Measurements from ENCODE around the gene LRP10. TPM values are rescaled to one million over a fixed set of nuclear protein-coding genes. Genes with fewer than 3 reads are reported as not detected.

The LRP10 gene
- polyA plus RNA-seq, 1 donor from 2014 or later, result 0.22 TPM

- H4K20me1 ChIP-seq (ENCODE audit: insufficient read depth), result no peaks in the 10 kb centered on the region
- TF ChIP-seq EZH2 (IDR thresholded peaks at IDR 0.05; ENCODE audit: borderline replicate concordance, insufficient read depth, low read length, poor library complexity, severe bottlenecking) (no peak), POLR2AphosphoS5 (IDR thresholded peaks at IDR 0.05) (no peak), CTCF (IDR thresholded peaks at IDR 0.05; ENCODE audit: poor library complexity, severe bottlenecking) (no peak), TAF1 (IDR thresholded peaks at IDR 0.05; ENCODE audit: low read depth) (no peak), RAD21 (conservative IDR thresholded peaks at IDR 0.05) (no peak), MXI1 (conservative IDR thresholded peaks at IDR 0.05; ENCODE audit: poor library complexity, severe bottlenecking) (no peak), SMC3 (conservative IDR thresholded peaks at IDR 0.05; ENCODE audit: poor library complexity) (no peak), REST (IDR thresholded peaks at IDR 0.05; ENCODE audit: borderline replicate concordance) (no peak), EP300 (conservative IDR thresholded peaks at IDR 0.05; ENCODE audit: poor library complexity, severe bottlenecking) (no peak)
- no peak overlapping the region for H2AFZ ChIP-seq (ENCODE audit: low read depth, low read length)
- H3K27me3 ChIP-seq (ENCODE audit: insufficient read depth, low read depth, low read length), result peaks cover 16% of the 10 kb centered on the region
- H3K79me2 ChIP-seq (replicated peaks; ENCODE audit: insufficient read depth, low read length), result no peaks in the 10 kb centered on the region
- H3K9ac ChIP-seq (ENCODE audit: low read length), result no peak overlapping the region
- no peaks in the 10 kb centered on the region for H3K9me3 ChIP-seq (ENCODE audit: low read length)
- H3K36me3 ChIP-seq (ENCODE audit: insufficient read depth, low read length), result no peaks in the 10 kb centered on the region
- H3F3A ChIP-seq (ENCODE audit: insufficient read depth, low read length, poor library complexity, severe bottlenecking), result no peaks in the 10 kb centered on the region
- H3K27ac ChIP-seq (ENCODE audit: low read length), result no peak overlapping the region
- no peak overlapping the region for H3K4me3 ChIP-seq (ENCODE audit: low read length)
- no peak overlapping the region for H3K4me2 ChIP-seq (ENCODE audit: low read length)
- no peaks in the 10 kb centered on the region for H3K9me2 ChIP-seq (ENCODE audit: insufficient read depth, low read length)
These were observed 4.3 kb downstream of the LRP10 start for GRCh38 chr14:22875748-22876319.

GRCh38 chr14:22877000-22877501 is 5.5 kb downstream of the LRP10 start:
- Histone ChIP-seq H3F3A (ENCODE audit: insufficient read depth, low read length, poor library complexity, severe bottlenecking) (no peaks in the 10 kb centered on the region), H4K20me1 (ENCODE audit: insufficient read depth) (no peaks in the 10 kb centered on the region), H3K9ac (ENCODE audit: low read length) (no peak overlapping the region), H3K27me3 (ENCODE audit: insufficient read depth, low read depth, low read length) (peaks cover 5% of the 10 kb centered on the region), H3K36me3 (ENCODE audit: insufficient read depth, low read length) (no peaks in the 10 kb centered on the region), H2AFZ (ENCODE audit: low read depth, low read length) (no peak overlapping the region), H3K9me2 (ENCODE audit: insufficient read depth, low read length) (no peaks in the 10 kb centered on the region), H3K9me3 (ENCODE audit: low read length) (no peaks in the 10 kb centered on the region), H3K4me2 (ENCODE audit: low read length) (no peak overlapping the region), H3K27ac (ENCODE audit: low read length) (no peak overlapping the region), H3K79me2 (replicated peaks; ENCODE audit: insufficient read depth, low read length) (no peaks in the 10 kb centered on the region), H3K4me3 (ENCODE audit: low read length) (no peak overlapping the region)
- TF ChIP-seq MXI1 (conservative IDR thresholded peaks at IDR 0.05; ENCODE audit: poor library complexity, severe bottlenecking) (no peak), EP300 (conservative IDR thresholded peaks at IDR 0.05; ENCODE audit: poor library complexity, severe bottlenecking) (no peak), TAF1 (IDR thresholded peaks at IDR 0.05; ENCODE audit: low read depth) (no peak), EZH2 (IDR thresholded peaks at IDR 0.05; ENCODE audit: borderline replicate concordance, insufficient read depth, low read length, poor library complexity, severe bottlenecking) (no peak), SMC3 (conservative IDR thresholded peaks at IDR 0.05; ENCODE audit: poor library complexity) (no peak), RAD21 (conservative IDR thresholded peaks at IDR 0.05) (no peak), POLR2AphosphoS5 (IDR thresholded peaks at IDR 0.05) (no peak), CTCF (IDR thresholded peaks at IDR 0.05; ENCODE audit: poor library complexity, severe bottlenecking) (no peak), REST (IDR thresholded peaks at IDR 0.05; ENCODE audit: borderline replicate concordance) (no peak)

Data from neural cell (in vitro differentiated cells).